Measurements from ENCODE around the gene DOK6. TPM values are rescaled to one million over a fixed set of nuclear protein-coding genes. Genes with fewer than 3 reads are reported as not detected.

The DOK6 gene
- total RNA-seq, 2 donors from 2014 or later = 9.0 to 11.2 TPM

GRCh38 chr18:69759046-69759445 is 358.4 kb downstream of the DOK6 start:
- intact Hi-C loops (cut with DNase I) = no loop called here
- DNase-seq (no peak), ATAC-seq (no peak)

DNA sequence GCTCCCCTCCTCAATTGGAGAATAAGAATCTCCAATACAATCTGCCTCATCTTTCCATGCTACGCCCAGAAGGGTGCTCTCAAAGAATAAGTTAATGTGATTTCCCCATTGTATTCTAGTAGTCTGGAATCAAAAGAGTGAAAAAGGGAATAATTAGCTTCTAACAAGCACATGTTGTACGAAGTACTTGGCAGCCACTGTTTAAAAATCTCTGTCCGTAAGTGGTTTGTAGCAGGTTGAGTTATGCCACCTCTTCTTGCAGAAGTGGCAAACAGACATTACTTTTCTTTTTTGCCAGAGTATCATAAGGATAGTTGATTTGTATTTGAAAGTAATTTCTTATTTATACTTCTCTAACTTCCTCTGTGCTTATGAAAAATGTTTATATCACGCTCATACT is 362.3 kb downstream of the DOK6 start:
- DNase-seq (no peak), ATAC-seq (peak in 1 of 2 donors; percentile 57)
- intact Hi-C loops (cut with DNase I) = no loop called here

- intact Hi-C loops (cut with DNase I) = no loop called here
- ATAC-seq (no peak), DNase-seq (no peak)
Measured at GRCh38 chr18:69763821-69764220, 363.1 kb downstream of the DOK6 start.

- intact Hi-C loops (cut with DNase I) = no loop called here
- no peak for DNase-seq
- no peak for ATAC-seq
Measured at GRCh38 chr18:69770238-69770637, 369.6 kb downstream of the DOK6 start.

DNA sequence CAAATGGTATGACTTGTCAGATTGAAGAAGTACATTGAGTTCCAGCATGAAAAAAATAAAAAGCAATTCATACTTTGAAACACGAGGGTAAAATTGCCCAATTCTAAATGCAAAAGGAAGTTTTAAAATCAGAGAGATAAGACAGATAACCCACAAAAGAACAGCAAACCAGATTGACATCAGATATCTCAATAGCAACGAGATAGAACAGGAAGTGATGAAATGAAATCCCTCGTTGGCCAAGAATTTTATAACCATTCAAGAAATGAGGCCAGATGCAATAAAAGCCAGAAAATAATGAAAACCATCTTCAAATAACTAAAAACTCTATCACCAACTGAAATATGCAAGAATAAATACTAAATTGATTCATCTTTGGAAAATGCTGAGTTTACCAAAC is 374.1 kb downstream of the DOK6 start:
- ATAC-seq (no peak), DNase-seq (no peak)
- intact Hi-C loops (cut with DNase I) = no loop called here

- ATAC-seq = no peak
- intact Hi-C loops (cut with DNase I) = no loop called here
- no peak for DNase-seq
Measured at GRCh38 chr18:69777248-69777647, 376.6 kb downstream of the DOK6 start.

GRCh38 chr18:69778680-69779079 is 378.0 kb downstream of the DOK6 start:
- ATAC-seq (no peak), DNase-seq (no peak)
- intact Hi-C loops (cut with DNase I) = no loop called here

DNA sequence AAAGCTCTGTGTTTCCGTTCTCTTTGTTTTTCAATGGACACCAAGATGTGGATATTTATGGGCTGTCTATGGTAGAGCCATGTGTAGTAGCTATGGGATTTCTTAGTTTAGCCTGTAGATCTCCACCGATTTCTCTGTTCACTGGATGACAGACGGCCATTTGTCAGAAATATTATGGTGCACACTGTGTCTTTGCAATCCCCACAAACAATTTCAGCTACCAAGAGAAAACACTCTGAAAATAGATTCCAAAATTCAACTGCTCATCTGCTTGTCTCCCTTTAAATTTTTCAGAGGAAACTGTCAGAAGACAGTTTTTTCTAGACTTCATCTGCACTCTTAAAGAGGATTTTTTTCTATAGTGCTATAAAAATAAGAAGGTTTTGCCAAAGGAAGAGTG is 380.2 kb downstream of the DOK6 start:
- intact Hi-C loops (cut with DNase I) = no loop called here
- ATAC-seq (no peak), DNase-seq (no peak)

GRCh38 chr18:69784815-69785214 is 384.1 kb downstream of the DOK6 start:
- DNase-seq (no peak), ATAC-seq (no peak)
- intact Hi-C loops (cut with DNase I) = no loop called here

- intact Hi-C loops (cut with DNase I) = no loop called here
Measured at GRCh38 chr18:69785466-69785865, 384.8 kb downstream of the DOK6 start.

DNA sequence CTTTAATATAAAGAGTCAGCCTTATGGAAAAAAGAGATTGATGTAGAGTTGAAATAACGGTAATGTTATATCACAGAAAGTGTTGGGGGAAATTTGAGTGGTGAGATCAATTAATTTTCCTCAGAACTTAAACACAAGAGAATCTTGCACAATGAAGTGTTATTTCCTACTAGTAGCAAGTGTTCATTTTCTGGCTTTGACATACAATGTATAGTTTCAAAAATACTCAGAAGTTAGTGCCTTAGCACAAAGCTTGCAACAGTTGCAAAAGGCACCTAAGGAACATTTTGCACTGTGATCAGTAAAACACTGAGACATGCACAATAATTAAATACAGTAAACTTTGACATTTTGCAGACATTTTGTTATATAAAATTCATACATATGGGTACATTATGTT is 385.7 kb downstream of the DOK6 start:
- ATAC-seq (no peak), DNase-seq (no peak)
- intact Hi-C loops (cut with DNase I) = no loop called here

More at GRCh38 chr18:69785466-69785865, 384.8 kb downstream of the DOK6 start:
- DNase-seq (no peak), ATAC-seq (no peak)

GRCh38 chr18:69787825-69788547 is 387.3 kb downstream of the DOK6 start:
- ATAC-seq (no peak), DNase-seq (no peak)
- intact Hi-C loops (cut with DNase I) = no loop called here

DNA sequence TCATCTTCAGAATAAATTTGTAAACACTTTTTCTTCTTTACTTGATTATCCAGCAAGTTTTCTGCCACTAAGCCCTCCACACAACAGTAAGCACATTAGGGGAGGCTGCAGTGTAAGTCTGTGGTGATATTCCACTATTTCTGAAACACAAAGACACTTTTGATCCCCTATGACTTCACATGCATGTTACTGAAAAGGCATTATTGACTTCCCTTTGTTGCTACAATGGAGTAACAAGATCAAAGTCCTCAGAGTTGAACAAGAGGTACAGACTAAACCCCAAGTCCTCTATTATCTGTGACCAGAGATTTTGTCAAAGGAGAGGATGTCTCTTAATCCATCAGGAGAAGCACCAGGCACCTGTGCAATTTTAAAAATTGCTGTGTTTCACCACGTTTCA is 389.1 kb downstream of the DOK6 start:
- DNase-seq = no peak
- intact Hi-C loops (cut with DNase I) = no loop called here
- no peak for ATAC-seq

DNA sequence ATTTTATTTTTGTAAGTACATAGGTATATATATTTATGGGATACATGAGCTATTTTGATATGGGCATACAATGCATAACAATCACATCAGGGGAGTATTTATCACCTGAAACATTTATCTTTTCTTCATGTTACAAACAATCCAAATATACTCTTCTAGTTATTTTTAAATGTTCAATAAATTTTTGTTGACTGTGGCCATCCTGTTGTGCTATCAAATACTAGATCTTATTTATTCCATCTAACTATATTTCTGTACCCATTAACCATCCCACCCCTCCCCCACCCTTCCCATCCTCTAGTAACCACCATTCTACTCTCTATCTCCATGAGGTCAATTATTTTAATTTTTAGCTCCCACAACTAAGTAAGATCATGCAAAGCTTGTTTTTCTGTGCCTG is 390.0 kb downstream of the DOK6 start:
- intact Hi-C loops (cut with DNase I) = no loop called here
- ATAC-seq = no peak

DNA sequence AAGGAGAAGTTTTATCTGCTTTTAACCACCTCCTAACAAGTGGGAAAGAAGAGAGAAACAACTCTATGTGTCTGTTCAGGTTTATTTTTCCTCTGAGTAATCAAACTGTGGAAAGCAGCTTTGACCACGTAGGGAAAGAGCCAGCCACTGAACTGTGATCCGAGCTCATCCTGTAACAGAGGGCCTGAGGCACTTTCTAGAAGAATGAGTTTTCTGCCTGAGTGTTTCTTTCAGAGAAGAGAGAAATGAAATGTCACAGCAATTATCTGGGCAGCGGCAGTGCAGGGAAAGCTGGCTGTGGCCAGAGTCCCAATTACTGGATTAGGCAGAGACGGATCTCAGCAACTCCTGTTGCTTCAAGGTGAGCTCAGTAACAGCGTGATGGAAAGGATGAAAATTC is 395.1 kb downstream of the DOK6 start:
- intact Hi-C loops (cut with DNase I) = no loop called here
- DNase-seq (no peak), ATAC-seq (no peak)

More for the DNA sequence above, 390.0 kb downstream of the DOK6 start:
- DNase-seq = no peak

GRCh38 chr18:69804776-69805501 is 404.3 kb downstream of the DOK6 start:
- intact Hi-C loops (cut with DNase I) = no loop called here
- DNase-seq = no peak
- no peak for ATAC-seq

DNA sequence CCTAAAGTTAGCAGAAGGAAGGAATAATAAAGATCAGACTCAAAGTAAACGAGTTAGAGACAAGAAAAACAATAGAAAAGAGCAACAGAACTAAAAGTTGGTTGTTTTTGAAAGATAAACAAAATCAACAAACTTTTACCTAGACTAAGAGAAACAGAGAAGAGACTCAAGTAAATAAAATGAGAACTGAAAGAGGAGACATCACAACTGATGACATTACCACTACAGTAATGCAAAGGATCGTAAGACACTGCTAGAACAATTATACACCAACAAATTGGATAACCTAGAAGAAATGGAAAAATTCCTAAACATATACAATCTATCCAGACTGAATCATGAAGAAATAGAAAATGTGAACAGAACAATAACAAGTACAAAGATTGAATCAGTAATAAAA is 407.7 kb downstream of the DOK6 start:
- intact Hi-C loops (cut with DNase I) = no loop called here
- ATAC-seq (no peak), DNase-seq (no peak)

DNA sequence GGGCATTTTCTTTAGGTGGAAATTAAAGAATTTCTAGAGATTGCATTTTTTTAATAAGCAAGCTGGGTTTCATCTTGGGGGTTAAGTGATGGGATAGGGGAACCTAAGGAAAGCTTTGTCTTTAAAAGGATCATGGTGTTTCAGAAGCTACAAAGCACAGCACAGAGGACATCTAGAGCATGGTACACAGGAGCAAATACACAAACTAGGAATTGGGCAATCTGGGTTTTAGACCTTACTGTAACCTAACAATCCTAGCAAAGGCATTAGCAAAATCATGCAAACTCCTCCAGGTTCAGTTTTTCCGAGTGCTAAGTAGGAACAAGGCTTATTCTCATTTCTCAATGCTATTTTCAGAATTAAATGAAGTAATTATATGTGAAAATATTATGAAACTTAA is 412.9 kb downstream of the DOK6 start:
- no peak for ATAC-seq

DNA sequence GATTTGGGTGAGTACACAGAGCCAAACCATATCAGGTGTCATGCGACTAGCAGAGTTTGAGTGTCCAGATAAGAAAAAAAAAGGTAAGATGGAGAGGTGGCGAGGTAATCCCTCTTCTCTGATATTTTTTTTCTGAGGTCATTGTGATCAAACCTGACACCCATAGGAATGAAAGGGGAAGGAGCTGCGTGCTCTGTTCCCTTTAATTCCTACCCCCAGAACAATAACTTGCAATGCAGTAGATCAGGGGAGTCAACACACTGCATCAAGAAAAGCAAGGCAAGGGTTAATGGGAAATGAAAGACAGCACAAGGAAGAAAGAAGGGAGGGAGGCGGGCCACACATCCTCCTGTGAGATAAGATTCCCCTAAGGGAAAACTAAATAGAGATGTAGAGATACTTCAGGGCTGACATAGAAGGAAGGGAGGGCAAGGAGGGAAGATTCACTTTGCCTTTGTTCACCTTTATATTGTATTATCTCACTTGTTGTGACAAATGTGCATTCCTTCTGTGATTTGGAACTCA is 414.2 kb downstream of the DOK6 start:
- ATAC-seq (no peak), DNase-seq (no peak)

More for the DNA sequence above, 412.9 kb downstream of the DOK6 start:
- DNase-seq = no peak
- intact Hi-C loops (cut with DNase I) = no loop called here

GRCh38 chr18:69817335-69817940 is 416.8 kb downstream of the DOK6 start:
- no peak for DNase-seq
- ATAC-seq = peak; percentile 21 to 27
- intact Hi-C loops (cut with DNase I) = no loop called here

More for the DNA sequence above, 414.2 kb downstream of the DOK6 start:
- intact Hi-C loops (cut with DNase I) = no loop called here

Data from left cardiac atrium (tissue), 4 donors.